A204.1 (cell line): ENCODE results near the gene PSMD8.
"Not testable (repeated sequence)": the region's sequence is repeated elsewhere in the genome, so short reads cannot be mapped to it uniquely, and the experiment has no call there.

ENCODE experiments used
- FAIRE-seq: peaks from 2 replicates; lab custom pipeline; 2012; peaks lifted over from hg19 to GRCh38; lab: Jason Lieb, UNC

PSMD8 gene

GRCh38 chr19:38411041-38411712, 36.8 kb downstream of the PSMD8 start:
- no peak for FAIRE-seq

DNA sequence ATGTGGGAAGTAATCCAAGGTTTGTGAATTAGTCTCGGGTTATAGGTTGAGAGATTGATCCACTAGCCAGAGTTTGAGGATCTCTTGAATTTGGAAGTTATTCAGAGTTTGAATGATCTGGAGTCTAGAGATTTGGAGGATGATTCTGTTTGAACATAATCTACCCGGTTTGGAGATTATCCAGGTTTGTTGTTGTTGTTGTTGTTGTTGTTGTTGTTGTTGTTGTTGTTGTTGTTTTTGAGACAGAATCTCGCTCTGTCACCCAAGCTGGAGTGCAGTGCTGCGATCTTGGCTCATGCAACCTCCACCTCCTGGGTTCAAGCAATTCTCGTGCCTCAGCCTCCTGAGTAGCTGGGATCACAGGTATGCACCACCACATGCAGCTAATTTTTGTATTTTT, 37.5 kb downstream of the PSMD8 start:
- not testable (repeated sequence) for FAIRE-seq

GRCh38 chr19:38412491-38412890, 38.1 kb downstream of the PSMD8 start:
- FAIRE-seq: no peak

DNA sequence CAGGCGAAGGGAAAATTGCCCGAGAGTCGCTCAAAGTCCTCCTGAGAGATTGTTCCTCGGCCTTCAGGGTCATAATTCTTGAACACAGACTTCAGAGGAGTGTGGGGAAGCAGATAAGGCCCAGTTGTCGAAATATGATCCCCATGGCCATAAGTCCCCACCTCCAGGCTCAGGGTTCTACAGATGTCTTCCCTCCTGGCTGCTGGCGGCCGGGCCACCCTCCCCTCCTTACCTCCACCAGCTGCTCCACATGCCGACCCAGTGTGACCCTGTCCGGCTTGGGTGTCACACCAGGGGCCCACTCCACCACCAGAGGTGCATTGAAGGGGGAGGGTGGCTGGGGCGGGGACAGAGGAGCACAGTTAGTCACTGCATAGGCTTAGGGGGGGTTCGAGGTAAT, 38.6 kb downstream of the PSMD8 start:
- no peak for FAIRE-seq

- FAIRE-seq: no peak
Observed at GRCh38 chr19:38413416-38413815, 39.0 kb downstream of the PSMD8 start.

GRCh38 chr19:38417146-38417543, 42.8 kb downstream of the PSMD8 start:
- no peak for FAIRE-seq

DNA sequence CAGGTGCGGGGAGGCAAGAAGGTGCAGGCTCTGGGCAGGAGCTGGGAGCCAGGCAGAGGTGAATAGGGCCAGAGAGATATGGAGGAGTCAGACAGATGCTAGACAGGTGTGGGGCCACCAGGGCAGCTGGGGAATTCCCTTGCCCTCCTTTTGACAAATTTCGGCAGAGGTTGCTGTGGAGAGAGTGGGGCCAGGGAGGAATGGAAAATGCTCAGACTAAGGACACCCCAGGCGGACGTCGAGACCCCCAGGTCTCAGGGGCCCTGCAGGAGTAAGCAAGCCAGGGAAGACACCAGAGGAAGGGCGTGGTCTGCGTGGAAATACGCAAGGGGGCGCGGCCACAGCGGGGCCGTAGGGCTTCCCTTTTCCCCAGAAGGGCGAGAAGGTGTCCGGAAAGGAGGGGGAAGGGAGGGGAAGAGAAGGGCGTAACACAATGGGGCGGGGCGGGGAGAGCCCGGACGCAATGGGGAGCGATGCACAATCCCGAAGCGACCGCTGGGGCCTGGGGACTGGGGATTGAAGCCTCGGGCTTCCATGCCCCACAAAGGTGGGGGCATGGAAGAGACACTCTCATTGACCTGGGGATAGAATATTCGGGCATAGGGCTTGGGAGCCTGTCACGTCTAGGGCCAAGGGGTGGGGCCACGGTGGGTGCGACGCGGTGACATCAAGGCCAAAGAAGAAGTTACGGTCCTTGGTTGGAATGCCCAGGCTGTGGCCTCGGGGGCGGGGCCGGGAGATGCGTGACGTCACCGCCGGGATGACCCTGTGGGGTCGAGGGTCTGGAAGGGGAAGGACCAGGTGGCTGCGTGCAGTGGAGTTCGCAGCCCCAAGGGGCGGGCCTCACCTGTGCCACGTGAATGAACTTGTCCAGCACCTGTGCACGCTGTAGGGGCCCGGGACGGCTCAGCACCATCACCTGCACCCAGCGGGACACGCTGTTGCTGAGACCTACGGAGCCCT, 43.5 kb downstream of the PSMD8 start:
- FAIRE-seq: no peak

- no peak for FAIRE-seq
Observed at GRCh38 chr19:38420935-38421334, 46.6 kb downstream of the PSMD8 start.

GRCh38 chr19:38421856-38422255, 47.5 kb downstream of the PSMD8 start:
- FAIRE-seq: no peak

- no peak for FAIRE-seq
Observed at GRCh38 chr19:38422438-38422837, 48.1 kb downstream of the PSMD8 start.

DNA sequence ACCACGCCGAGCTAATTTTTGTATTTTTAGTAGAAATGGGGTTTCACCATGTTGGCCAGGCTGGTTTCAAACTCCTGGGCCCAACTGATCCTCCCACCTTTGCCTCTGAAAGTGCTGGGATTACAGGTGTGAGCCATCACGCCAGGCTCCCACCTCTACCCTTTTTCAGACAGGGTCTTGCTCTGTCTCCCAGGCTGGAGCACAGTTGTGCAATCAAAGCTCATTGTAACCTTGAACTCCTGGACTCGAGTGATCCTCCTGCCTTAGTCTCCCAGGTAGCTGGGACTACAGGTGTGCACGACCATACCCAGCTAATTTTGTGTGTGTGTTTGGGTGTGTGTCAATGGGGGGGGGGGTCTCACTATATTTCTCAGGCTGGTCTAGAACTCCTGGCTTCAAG, 49.9 kb downstream of the PSMD8 start:
- no peak for FAIRE-seq

DNA sequence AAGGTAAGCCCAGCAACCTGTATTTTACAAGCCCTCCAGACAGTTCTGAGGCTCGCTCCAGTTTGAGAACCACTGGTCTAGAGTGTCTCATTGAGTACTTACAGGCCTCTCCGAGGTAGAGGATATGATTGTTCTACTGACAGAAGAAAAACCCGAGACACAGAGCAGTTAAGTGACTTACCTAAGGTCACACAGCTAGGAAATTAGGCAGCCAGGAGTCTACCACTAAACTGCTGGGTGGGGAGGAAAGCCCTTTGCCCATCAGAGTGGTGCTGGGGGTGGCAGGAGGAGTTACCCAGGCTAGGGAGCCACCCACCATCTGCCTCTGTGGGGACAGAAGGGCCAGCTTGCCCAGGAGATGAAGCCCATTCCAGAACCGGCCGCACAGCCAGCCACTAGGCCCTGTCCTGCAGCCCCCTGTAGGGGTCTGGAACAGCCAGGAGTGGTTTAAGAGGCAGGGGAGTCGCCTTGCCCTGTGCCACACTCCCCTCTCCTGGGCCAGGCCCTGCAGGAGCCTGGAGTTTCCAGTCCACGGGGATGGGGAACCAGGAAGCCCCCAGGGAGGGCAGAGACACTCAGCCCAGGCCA, 50.9 kb downstream of the PSMD8 start:
- FAIRE-seq: no peak

DNA sequence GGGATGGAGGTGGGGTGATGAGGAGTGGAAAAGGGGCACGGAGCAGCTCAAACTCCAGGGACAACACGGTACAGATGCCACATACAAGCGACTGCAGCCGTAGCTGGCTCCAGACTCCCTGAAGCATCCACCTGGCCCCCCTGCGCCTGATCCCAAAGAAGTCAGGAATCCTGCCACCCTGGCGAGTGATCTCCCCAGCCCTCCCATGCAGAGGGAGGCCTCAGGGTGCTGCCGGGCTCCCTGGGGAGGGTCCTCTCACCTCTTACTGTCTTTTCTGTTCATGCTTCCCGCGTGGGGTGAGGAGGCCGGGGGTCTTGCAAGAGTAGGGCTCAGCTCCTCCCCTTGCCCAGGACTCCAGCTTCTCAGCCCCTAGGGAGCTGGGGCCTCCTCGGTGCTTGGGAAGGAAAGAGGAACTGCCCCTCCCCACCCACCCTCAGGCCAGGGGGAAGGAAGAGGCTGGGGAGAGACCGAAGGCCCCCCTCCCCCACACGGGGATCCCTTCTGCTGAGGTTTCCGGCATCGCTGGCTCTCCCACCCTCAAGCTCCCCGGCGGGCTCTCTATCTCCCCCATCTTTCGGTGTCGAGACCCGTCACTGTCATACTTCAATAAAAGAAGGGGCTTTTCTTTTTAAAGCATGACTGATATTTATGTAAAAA, 51.6 kb downstream of the PSMD8 start, which contains the start of gene RASGRP4:
Gene RASGRP4 (minus strand): TSS at position 410 of the 657 bp plus-strand sequence. CDS start 128 bp downstream, at position 282.
- FAIRE-seq: no peak

- not testable (repeated sequence) for FAIRE-seq
Observed at GRCh38 chr19:38427035-38427677, 52.8 kb downstream of the PSMD8 start.

DNA sequence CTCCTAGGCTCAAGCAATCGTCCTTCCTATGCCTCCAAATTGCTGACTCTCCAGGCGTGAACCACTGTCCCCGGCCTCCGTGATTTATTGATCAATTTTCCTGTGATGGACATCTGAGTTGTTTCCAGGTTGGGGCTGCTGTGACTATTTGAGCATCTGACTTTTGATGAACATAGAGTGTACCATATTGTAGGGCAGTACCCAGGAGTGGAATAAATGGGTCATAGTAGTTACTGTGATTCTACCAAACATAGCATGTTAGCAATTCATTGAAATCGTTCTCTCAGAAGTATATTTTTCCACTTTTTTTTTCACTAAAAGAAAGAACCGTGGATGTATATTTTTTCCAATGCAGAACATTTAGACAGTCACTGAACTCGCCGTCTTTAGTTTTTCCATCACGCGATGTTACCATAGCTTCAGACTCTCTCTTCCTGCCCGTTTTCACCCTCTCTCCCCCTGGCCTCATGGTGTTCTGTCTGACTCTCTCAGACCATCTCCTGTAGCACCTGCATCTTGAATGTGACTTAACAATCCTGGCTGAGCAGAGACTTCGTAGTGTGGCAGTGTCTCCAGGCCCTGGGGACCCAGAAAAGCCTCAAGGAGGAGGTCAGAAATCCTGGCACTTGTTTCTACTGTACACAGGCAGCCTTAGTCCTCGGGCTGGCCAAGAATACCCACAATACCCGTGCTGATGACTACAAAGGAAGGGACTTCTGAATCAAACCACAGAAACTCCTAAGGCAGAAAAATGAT, 54.9 kb downstream of the PSMD8 start:
- no peak for FAIRE-seq

GRCh38 chr19:38429811-38430156, 55.4 kb downstream of the PSMD8 start:
- no peak for FAIRE-seq

GRCh38 chr19:38430931-38431330, 56.6 kb downstream of the PSMD8 start:
- no peak for FAIRE-seq

- FAIRE-seq: no peak
Observed at GRCh38 chr19:38433268-38433733, 58.9 kb downstream of the PSMD8 start, which contains the start of gene RYR1. RYR1 (plus strand) TSS chr19:38433691; CDS start chr19:38433830, 139 bp downstream.
